ENCODE results near the gene DUSP2. TPM values are rescaled to one million over a fixed set of nuclear protein-coding genes. Genes with fewer than 3 reads are reported as not detected.

Gene DUSP2
- 436 and 445 TPM in 2 replicates for total RNA-seq

DNA sequence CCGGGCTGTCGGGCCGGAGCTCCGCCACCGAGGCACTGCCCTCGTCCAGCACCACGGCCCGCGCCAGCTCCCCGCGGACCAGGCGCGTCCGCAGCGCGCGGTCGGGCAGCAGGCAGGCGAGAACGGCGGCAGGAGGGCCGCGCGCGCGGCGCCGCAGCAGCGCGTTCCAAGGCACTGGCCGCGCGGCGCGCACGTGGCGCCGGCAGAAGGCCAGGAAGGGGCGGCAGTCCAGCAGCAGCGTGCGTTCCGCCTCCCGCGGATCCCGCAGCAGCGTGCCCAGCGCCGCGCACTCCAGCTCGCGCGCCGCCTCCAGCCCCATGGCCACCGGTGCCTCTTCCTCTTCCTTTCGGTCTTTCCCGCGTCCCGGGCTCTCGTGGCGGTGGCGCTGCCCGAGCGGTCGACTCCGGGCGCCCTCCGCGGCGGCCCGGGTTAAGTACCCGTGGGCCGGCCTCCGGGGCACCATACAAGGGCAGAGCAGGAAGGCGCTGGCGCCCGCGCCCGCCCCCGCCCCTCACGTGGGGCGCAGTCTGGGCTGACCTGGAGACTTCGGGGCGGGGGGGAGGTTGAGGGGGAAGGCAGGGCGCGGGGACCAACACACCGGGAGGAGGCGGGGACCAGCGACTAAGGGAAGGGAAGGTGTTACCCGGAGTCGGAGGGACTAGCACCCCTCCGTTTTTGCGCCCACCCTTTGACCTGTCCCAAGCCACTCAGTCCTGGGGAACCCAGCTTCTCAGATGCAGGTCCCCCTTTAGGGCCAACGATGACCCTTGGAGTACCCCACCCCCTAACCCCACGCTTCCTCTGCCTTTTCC is at the start of gene DUSP2:
TSS of gene DUSP2 (minus strand) at position 405 of the 812 bp plus-strand sequence. CDS start at position 319, 86 bp downstream.
- no peaks in the 10 kb centered on the region for H3K27me3 Mint-ChIP-seq

GRCh38 chr2:96191937-96192670 is 46.9 kb upstream of the DUSP2 start:
- no peak for DNase-seq
- H3K36me3 Mint-ChIP-seq (ENCODE audit: low read depth) = peaks cover 58% of the 10 kb centered on the region
- H3K4me3 Mint-ChIP-seq = no peak overlapping the region
- peaks cover 21% of the 10 kb centered on the region for H3K4me1 Mint-ChIP-seq
- H3K9me3 Mint-ChIP-seq = no peaks in the 10 kb centered on the region
- no peaks in the 10 kb centered on the region for H3K27me3 Mint-ChIP-seq
- intact Hi-C loops (cut with micrococcal nuclease) = no loop called here
- H3K27ac Mint-ChIP-seq = no peak overlapping the region

More for the DNA sequence above, at the start of gene DUSP2:
- peak; percentile 97 for DNase-seq
- Mint-ChIP-seq H3K36me3 (ENCODE audit: low read depth) (peaks cover 38% of the 10 kb centered on the region), H3K27ac (peak within 1 kb of the TSS; percentile 95), H3K4me1 (peaks cover 52% of the 10 kb centered on the region), H3K9me3 (no peaks in the 10 kb centered on the region), H3K4me3 (peak within 1 kb of the TSS; percentile 98)
- intact Hi-C loops (cut with micrococcal nuclease) = loop anchor here (1.0 to 5.0 kb wide), 6 partner anchors 29 to 382 kb away; partner anchors contain the start of genes ADRA2B, CIAO1, NCAPH and STARD7

DNA sequence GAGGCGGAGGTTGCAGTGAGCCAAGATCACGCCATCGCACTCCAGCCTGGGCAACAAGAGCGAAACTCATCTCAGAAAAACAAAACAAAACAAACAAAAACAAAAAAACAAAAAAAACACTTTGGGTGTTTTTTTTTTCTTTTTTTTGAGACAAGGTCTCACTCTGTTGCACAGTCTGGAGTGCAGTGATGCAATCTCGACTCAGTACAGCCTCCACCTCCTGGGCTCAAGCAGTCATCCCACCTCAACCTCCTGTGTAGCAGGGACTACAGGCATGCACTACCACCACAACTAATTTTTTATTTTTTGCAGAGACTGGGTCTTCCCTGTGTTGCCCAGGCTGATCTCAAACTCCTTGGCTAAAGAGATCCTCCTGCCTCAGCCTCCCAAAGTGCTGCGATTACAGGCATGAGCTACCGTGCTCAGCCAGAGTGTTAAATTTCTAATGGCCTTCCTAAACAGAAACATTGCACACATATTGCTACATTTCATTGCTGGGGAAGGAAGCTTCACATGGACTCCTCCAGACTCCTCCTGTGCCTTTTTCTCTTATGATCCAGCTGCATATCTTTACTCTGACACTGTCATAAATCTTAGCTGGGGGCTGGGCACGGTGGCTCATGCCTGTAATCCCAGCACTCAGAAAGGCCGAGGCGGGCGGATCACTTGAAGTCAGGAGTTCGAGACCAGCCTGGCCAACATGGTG is 43.7 kb upstream of the DUSP2 start:
- no peak for DNase-seq
- intact Hi-C loops (cut with micrococcal nuclease) = no loop called here

DNA sequence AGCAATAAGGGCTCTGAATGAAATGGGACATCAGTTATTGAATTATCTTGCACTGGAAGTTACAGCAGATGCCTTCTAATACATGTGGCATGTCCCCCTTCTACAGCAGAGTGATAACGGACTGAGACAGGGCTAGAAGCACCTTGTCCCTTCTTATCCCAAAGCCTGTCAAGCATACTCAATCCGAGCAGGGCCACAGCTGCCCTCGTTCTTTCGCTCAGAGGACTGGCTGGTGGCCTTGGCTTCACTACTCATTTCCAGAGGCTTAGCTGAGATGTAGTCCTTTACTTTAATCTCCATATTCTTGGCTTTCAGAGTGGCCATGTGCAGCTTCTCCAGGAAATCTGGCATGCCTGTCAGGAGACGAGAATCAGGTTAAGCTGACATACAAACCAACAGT is 41.3 kb upstream of the DUSP2 start:
- no peak overlapping the region for H3K27ac Mint-ChIP-seq
- H3K4me1 Mint-ChIP-seq = peaks cover 5% of the 10 kb centered on the region
- H3K4me3 Mint-ChIP-seq = no peak overlapping the region
- DNase-seq = no peak
- no peaks in the 10 kb centered on the region for H3K27me3 Mint-ChIP-seq
- H3K36me3 Mint-ChIP-seq (ENCODE audit: low read depth) = peaks cover 56% of the 10 kb centered on the region
- intact Hi-C loops (cut with micrococcal nuclease) = no loop called here
- H3K9me3 Mint-ChIP-seq = no peaks in the 10 kb centered on the region

More for the DNA sequence above, 43.7 kb upstream of the DUSP2 start:
- Mint-ChIP-seq H3K27me3 (no peaks in the 10 kb centered on the region), H3K9me3 (no peaks in the 10 kb centered on the region), H3K4me3 (no peak overlapping the region), H3K4me1 (peaks cover 14% of the 10 kb centered on the region), H3K36me3 (ENCODE audit: low read depth) (peaks cover 75% of the 10 kb centered on the region), H3K27ac (no peak overlapping the region)

GRCh38 chr2:96185516-96185915 is 40.3 kb upstream of the DUSP2 start:
- Mint-ChIP-seq H3K4me1 (peaks cover 10% of the 10 kb centered on the region), H3K36me3 (ENCODE audit: low read depth) (peaks cover 52% of the 10 kb centered on the region), H3K27me3 (no peaks in the 10 kb centered on the region), H3K4me3 (no peak overlapping the region), H3K27ac (no peak overlapping the region), H3K9me3 (no peaks in the 10 kb centered on the region)
- intact Hi-C loops (cut with micrococcal nuclease) = no loop called here
- DNase-seq = no peak

DNA sequence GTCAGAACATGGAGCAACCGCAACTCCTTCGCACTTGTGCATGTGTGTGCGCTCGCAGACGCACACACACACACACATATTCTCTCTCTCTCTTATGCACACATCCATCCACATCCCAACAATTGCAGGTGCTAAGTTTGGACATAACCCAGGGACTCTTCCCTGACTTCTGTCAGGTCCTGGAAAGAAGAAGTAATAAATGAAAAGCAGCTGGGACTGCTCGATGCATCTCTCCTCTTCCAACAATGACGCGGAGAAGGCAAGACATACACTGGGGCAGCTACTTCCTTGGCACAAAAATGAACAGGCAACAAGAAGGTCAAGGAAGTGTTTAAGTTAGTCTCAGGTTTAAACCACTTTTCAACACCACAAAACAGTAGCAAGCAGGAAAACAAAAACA is 39.7 kb upstream of the DUSP2 start:
- DNase-seq = no peak
- peaks cover 10% of the 10 kb centered on the region for H3K4me1 Mint-ChIP-seq
- H3K36me3 Mint-ChIP-seq (ENCODE audit: low read depth) = peaks cover 51% of the 10 kb centered on the region
- H3K27ac Mint-ChIP-seq = no peak overlapping the region
- H3K4me3 Mint-ChIP-seq = no peak overlapping the region
- intact Hi-C loops (cut with micrococcal nuclease) = no loop called here
- H3K27me3 Mint-ChIP-seq = no peaks in the 10 kb centered on the region
- H3K9me3 Mint-ChIP-seq = no peaks in the 10 kb centered on the region

DNA sequence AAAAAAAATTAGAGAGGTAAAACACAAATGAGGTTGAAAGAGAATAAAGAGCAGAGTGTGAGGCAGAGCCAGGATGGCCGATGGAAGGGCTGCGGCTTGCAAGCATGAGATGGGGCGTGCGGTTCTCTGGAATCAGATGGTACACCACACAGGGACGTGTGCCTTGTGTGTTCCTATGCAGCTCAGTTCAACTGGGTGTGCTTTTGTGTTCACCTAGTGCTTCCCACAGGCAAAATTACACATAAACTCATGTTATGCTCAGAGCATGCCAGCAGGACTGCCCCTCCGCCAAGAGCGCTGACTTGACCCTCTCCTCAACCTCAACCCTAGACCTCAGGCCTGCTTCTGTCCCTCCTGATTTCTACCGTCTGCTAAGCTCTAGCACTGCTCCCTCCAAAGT is 38.9 kb upstream of the DUSP2 start:
- H3K9me3 Mint-ChIP-seq = no peaks in the 10 kb centered on the region
- no peaks in the 10 kb centered on the region for H3K27me3 Mint-ChIP-seq
- peaks cover 47% of the 10 kb centered on the region for H3K36me3 Mint-ChIP-seq (ENCODE audit: low read depth)
- intact Hi-C loops (cut with micrococcal nuclease) = no loop called here
- peaks cover 10% of the 10 kb centered on the region for H3K4me1 Mint-ChIP-seq
- H3K27ac Mint-ChIP-seq = no peak overlapping the region
- no peak for DNase-seq
- H3K4me3 Mint-ChIP-seq = no peak overlapping the region

- peaks cover 12% of the 10 kb centered on the region for H3K4me1 Mint-ChIP-seq
- H3K27ac Mint-ChIP-seq = no peak overlapping the region
- H3K4me3 Mint-ChIP-seq = no peak overlapping the region
- DNase-seq = no peak
- H3K36me3 Mint-ChIP-seq (ENCODE audit: low read depth) = peaks cover 30% of the 10 kb centered on the region
- H3K27me3 Mint-ChIP-seq = peaks cover 3% of the 10 kb centered on the region
- no peaks in the 10 kb centered on the region for H3K9me3 Mint-ChIP-seq
- intact Hi-C loops (cut with micrococcal nuclease) = no loop called here
Measured at GRCh38 chr2:96181529-96181928, 36.3 kb upstream of the DUSP2 start.

GRCh38 chr2:96180521-96180920 is 35.3 kb upstream of the DUSP2 start:
- Mint-ChIP-seq H3K4me1 (peaks cover 12% of the 10 kb centered on the region), H3K27me3 (peaks cover 3% of the 10 kb centered on the region), H3K9me3 (no peaks in the 10 kb centered on the region), H3K4me3 (no peak overlapping the region), H3K36me3 (ENCODE audit: low read depth) (peaks cover 21% of the 10 kb centered on the region), H3K27ac (no peak overlapping the region)
- no peak for DNase-seq
- intact Hi-C loops (cut with micrococcal nuclease) = no loop called here

- H3K27me3 Mint-ChIP-seq = peaks cover 3% of the 10 kb centered on the region
- H3K36me3 Mint-ChIP-seq (ENCODE audit: low read depth) = peaks cover 16% of the 10 kb centered on the region
- intact Hi-C loops (cut with micrococcal nuclease) = no loop called here
Measured at GRCh38 chr2:96180002-96180401, 34.8 kb upstream of the DUSP2 start.

DNA sequence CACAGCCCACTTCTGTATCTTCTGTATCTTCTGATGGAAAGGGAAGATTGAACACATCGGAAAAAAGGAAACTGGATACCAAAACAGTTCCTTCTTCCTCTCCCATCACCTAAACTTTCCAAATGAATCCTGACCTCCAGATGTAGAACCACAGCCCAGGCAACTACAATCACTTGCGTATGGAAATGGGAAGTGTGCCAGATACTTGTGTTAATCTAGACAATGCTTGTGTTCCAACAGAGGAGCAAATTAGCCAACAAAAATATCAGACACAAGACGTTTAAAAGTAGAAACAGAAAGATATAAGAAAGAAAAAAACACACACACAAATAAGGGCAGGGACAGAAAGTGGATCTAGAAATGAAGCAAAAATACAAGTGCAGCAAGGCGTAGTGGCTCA is 31.4 kb upstream of the DUSP2 start:
- DNase-seq = no peak
- Mint-ChIP-seq H3K4me1 (peaks cover 25% of the 10 kb centered on the region), H3K36me3 (ENCODE audit: low read depth) (peaks cover 2% of the 10 kb centered on the region), H3K27me3 (peaks cover 3% of the 10 kb centered on the region), H3K9me3 (no peaks in the 10 kb centered on the region), H3K27ac (no peak overlapping the region), H3K4me3 (no peak overlapping the region)
- intact Hi-C loops (cut with micrococcal nuclease) = loop anchor here (10.0 kb wide), 1 partner anchor 152 kb away; no protein-coding TSS in a partner anchor

More at GRCh38 chr2:96180002-96180401, 34.8 kb upstream of the DUSP2 start:
- no peak for DNase-seq
- no peak overlapping the region for H3K4me3 Mint-ChIP-seq
- H3K4me1 Mint-ChIP-seq = peaks cover 11% of the 10 kb centered on the region
- no peak overlapping the region for H3K27ac Mint-ChIP-seq
- no peaks in the 10 kb centered on the region for H3K9me3 Mint-ChIP-seq

DNA sequence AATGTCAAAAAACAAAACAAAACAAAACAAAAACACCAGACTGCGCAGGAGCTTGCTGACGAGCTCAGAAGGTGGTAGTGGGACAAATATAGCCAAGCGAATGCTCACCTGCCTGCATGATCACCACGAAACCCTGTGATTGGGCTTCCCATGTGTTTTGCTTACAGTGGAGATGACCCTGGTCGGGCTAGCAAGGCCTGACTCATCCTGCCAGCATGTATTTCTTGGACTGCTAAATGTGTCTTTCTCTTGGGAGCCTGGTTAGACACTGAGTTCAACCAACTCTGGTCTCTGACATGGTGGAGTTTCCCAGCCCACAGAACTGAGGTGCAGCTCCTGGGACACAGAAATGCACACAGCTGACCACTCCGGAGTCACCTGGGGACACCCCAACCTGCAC is 30.7 kb upstream of the DUSP2 start:
- Mint-ChIP-seq H3K9me3 (no peaks in the 10 kb centered on the region), H3K27ac (no peak overlapping the region), H3K36me3 (ENCODE audit: low read depth) (no peaks in the 10 kb centered on the region), H3K4me1 (peaks cover 23% of the 10 kb centered on the region), H3K27me3 (peaks cover 3% of the 10 kb centered on the region), H3K4me3 (no peak overlapping the region)
- intact Hi-C loops (cut with micrococcal nuclease) = loop anchor here (10.0 kb wide), 1 partner anchor 151 kb away; no protein-coding TSS in a partner anchor
- DNase-seq = no peak

DNA sequence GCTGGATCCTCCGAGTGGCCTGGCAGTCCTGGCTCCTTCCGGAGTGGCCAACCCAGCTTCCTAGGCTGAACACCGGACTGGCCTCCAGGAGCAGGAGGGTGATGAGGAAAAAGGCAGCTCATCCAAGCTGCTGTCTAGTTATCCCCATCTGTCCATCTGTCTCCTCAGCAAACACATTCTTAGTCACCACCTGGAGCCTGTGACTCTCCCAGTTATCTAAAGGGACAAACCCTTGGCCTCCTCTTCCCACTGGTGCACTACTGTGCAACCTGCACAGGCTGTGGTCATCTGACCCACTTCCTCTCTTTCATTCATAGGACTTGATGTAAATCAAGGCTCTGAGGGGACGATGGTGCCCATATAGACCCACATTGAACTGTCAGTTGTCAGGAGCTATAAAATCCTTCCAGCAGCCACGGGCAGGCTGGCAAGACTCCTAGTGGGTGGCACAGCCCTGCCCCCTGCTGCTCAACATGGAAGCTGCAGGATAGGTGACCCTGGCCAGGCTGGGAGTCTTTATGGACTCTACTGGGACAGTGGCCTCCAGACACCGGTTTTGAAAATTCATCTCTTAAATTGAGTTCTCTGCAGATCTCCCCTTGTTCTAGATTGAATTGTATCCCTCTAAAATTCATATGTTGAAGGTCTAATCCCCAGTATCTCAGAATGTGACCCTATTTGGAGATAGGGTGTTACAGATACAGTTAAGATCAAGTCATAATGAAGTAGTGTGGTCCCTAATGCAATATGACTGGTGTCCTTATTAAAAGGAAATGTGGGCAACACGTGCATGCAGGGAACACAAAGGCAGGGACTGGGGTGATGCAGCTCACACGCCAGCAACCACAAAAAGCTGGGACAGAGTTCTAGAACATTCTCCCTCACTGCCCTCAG is 29.3 kb upstream of the DUSP2 start:
- Mint-ChIP-seq H3K27ac (peak overlapping the region; percentile 54), H3K36me3 (ENCODE audit: low read depth) (no peaks in the 10 kb centered on the region), H3K4me1 (peaks cover 20% of the 10 kb centered on the region), H3K27me3 (peaks cover 3% of the 10 kb centered on the region), H3K9me3 (no peaks in the 10 kb centered on the region), H3K4me3 (peak overlapping the region; percentile 43)
- intact Hi-C loops (cut with micrococcal nuclease) = loop anchor here (1.0 to 10.0 kb wide), 4 partner anchors 17 to 182 kb away; partner anchors contain the start of genes ANKRD36C and ASTL
- DNase-seq = peak; percentile 95
